Activated CD4-positive, alpha-beta T cell treated with anti-CD3 and anti-CD28 coated beads for 1 hour (primary cell): ENCODE data around the gene CEP83.

ENCODE experiments used
- DNase-seq: peaks from one replicate; pipeline ENCODE4 v3.0.0-alpha.2; 2020

Gene CEP83

GRCh38 chr12:94266796-94267536, 192.7 kb downstream of the CEP83 start:
- DNase-seq: no peak

GRCh38 chr12:94265966-94266745, 193.5 kb downstream of the CEP83 start:
- no peak for DNase-seq

DNA sequence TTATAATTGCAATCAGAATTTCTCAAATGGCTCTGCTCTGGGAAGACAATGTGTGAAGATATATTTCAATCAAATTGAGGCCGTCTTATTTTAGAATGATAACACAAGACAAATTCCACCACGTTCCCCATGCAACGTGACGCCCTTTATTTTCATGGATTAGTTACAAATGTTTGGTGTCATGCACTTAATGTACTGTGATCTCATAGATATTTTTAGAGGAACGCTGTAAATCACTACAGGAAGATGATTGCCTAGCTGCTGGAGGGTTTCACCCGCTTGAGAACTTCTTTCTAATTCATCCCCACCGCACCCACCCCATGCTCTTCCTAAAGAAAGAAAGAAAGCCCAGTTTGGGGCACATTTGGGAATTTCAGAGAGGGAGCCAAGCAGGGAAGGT, 194.1 kb downstream of the CEP83 start:
- no peak for DNase-seq

DNA sequence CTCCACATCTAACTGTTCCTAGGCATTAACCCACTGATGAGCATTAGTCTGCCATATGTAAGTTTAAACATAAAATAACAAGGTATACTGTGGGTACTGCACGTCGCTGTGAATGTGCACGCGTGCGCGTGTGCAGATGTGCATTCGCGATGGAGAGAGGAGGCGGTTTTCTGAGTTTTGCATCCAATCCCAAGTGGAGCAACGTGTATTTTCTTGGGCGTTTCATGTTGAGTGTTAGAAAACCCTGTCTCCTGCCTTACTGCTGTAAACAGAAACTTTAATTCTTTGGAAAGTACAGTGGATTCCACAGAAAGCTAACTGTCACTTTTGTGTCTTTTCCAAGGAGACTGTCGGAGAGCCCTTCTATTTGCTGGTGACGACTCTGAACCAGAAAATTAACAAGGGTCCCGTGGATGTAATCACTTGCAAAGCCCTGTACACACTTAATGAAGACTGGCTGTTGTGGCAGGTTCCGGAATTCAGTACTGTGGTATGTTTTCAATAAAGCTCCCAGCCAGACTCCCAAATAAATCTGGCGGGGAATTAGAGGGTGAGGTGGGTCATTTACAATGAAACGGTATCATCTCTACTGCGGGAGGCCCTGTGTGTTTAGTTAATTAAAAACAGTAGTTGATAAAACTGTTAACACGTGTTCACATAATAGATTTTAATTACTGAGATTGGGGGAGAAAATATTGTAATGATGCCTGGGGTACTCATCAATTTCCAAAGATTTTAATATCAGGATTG, 194.8 kb downstream of the CEP83 start:
- no peak for DNase-seq

- DNase-seq: no peak
Measured at GRCh38 chr12:94263905-94264561, 195.6 kb downstream of the CEP83 start.

DNA sequence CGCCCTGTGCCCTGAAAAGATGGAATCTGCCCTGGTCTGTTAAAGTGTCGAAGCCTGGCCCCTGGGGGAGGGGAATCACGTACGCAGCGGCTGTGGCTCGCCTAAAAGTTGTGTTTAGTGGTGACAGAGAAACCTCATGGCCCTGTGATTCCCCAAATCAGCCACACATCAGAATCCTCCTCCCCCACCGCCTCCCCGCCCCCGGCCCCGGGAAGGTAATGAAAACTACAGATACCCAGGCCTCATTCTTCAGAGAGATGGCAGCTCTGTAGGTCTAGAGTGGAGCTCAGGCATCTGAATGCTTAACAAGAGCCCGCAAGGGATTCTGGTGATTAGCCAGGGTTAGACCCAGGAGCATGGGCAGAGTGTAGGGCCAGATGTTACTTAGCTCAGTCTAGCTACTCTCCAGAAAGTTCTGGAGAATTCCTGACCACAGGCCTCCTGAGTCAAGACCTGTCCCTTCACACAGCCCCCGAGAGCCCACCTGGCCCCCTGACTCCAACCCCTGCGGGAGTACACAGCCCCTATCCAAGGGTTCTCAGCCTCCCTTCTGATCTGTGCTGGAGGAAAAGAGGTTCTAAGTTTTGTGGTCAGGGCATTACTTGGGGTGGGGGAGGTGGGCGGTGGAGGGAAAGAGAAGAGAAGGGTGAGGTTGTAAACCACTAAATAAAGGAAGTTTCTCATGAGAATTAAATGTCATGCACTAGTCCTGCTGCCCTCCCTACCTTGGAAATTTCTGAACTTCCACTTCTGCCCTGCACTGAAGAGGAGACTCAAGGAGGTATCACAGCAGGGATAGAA, 196.5 kb downstream of the CEP83 start:
- DNase-seq: peak; percentile 27

DNA sequence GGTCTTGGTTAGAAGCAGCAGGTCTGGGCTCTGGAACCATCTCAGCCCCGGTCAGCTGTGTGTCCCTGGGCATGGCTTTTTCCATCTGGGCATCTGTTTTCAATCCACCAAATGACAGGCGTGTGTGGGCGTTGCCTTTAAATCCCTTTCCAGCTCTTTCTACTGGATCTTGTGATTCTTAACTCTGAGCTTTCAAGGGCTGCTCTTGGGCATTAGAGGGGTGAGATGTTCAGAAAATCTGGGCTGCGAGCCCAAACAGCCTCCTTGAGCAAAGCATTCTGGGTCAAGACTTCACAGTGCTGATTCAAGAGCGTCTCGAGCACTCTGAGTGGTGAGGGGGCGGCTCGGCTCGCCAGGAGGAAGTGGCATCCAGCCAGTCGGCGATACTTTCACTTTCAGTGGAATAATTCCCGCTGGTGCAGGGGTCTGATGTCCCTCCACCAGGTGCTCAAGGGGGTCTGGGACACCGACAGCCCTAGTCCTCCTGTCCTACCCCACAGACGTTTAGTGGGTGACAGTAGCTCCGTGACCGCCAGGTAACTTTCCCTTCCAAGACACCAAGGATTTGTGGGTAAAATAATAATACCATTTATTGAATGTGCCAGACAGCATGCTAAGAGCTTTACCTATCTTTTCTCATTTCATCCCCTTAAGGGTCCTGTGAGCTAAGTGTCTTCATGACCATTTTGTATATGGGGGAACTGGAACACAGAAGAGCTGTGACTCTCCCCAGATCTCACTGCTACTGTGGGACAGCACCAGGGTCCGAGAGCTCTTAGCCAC, 197.2 kb downstream of the CEP83 start:
- peak; percentile 61 for DNase-seq

GRCh38 chr12:94261786-94262185, 197.9 kb downstream of the CEP83 start:
- no peak for DNase-seq

DNA sequence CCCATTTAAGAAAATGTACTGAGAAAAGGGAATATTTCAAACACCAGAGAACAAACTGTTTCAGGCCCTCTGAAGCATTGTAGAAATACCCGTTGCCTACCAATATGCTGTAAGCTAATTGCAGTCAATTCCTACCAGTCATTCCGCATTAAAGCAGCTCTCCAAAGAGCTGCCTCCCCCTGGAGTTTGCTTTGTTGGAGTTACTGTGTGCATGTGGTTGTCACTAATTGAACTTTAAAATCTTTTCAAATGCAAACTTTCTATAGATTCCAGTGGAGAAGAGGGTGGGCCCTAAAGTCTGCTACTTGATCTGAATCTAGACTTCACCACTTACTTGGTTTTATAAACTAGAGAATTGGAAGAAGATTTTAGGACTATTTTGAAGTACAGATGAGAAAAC, 198.5 kb downstream of the CEP83 start:
- DNase-seq: no peak

DNA sequence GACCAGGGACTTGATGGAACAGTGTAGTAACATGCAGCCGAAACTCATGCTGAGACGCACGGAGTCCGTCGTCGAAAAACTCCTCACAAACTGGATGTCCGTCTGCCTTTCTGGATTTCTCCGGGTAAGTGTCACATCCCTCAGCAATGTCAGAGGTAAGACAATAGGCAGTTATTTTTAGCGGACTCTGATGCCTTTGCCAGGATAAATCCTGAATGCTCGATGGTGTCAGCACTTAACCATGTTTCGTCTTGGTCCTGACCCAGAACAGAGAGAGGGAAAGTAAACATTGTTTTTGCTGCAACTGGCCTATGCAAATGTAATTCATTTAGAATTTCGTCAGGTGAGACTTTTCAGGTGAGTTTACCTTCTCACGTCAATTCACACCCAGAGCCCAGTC, 198.9 kb downstream of the CEP83 start:
- no peak for DNase-seq

DNA sequence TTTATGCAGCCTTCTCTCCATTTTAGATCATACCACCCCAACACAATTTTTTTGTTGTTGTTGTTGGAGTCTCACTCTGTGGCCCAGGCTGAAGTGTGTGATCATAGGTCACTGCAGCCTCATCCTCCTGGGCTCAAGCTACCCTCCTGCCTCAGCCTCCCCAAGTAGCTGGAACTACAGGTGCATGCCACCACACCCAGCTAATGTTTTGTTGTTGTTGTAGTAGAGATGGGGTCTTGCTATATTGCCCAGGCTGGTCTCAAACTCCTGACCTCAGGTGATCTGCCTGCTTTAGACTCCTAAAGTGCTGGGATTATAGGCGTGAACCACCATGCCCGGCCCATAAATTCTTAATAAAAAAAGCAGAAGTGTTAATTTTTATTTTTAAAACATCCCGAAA, 199.7 kb downstream of the CEP83 start:
- no peak for DNase-seq

DNA sequence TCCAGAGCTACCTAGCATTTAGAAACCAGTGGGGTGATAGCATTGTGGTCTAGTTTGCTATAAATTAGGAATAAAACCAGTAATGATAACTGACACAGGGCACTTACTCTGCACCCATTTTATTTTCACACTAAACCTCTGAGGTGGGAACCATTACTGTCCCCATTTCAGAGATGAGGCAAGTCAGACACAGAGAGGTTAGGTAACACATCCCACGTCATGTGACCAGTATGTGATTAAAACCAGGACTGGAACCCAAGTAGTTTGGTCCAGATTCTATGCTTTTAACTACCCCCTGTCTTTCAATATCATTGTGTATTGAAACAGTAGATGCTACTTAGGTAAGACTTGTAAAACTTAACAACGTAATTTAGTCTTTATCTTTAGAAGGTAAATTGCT, 201.1 kb downstream of the CEP83 start:
- no peak for DNase-seq
